ENCODE data around the gene PPP2R2C. TPM values are rescaled to one million over a fixed set of nuclear protein-coding genes. Genes with fewer than 3 reads are reported as not detected.

The PPP2R2C gene
- total and polyA plus RNA-seq, 10 of the 15 experiments (the other 5 are each of a cell fraction or from before 2014, with no cell fraction given) = 0.13 to 0.15 TPM; not detected in 8

- H3K9me3 ChIP-seq (replicated peaks; ENCODE audit: control insufficient read depth, insufficient read depth, low read length) = no peaks in the 10 kb centered on the region
- no peak overlapping the region for H3K27ac ChIP-seq (ENCODE audit: control insufficient read depth, insufficient read depth)
- no peak overlapping the region for H3K4me3 ChIP-seq
- no peak overlapping the region for H2AFZ ChIP-seq (ENCODE audit: control insufficient read depth, low read depth, low read length)
- peaks cover 0 to 5% of the 10 kb centered on the region in 2 experiments; a peak in 3 of 4 replicates for H3K27me3 ChIP-seq (replicated peaks in 1 of 2; ENCODE audit: control insufficient read depth in 2 of 2, insufficient read depth in 2 of 2, low read length in 1 of 2)
- no peaks in the 10 kb centered on the region for H3K79me2 ChIP-seq (ENCODE audit: control insufficient read depth, insufficient read depth, low read length)
- TF ChIP-seq DPF2 (IDR thresholded peaks at IDR 0.05) (no peak), RELB (IDR thresholded peaks at IDR 0.05; ENCODE audit: low read depth) (no peak), MYB (IDR thresholded peaks at IDR 0.05; ENCODE audit: borderline replicate concordance, low read depth, low read length) (no peak), EP300 (IDR thresholded peaks at IDR 0.05; ENCODE audit: borderline replicate concordance in 1 of 2, control insufficient read depth in 1 of 2, low read depth in 2 of 2, low read length in 2 of 2) (no peak), ZBED1 (IDR thresholded peaks at IDR 0.05; ENCODE audit: borderline replicate concordance) (no peak), SMC3 (IDR thresholded peaks at IDR 0.05; ENCODE audit: borderline replicate concordance, low read length) (no peak), E4F1 (IDR thresholded peaks at IDR 0.05; ENCODE audit: borderline replicate concordance, partially characterized antibody) (no peak), ZNF622 (IDR thresholded peaks at IDR 0.05) (no peak), EED (IDR thresholded peaks at IDR 0.05; ENCODE audit: low read depth) (no peak), PBX3 (IDR thresholded peaks at IDR 0.05; ENCODE audit: insufficient replicate concordance, low read depth, low read length) (no peak), TARDBP (IDR thresholded peaks at IDR 0.05; ENCODE audit: borderline replicate concordance) (no peak), IKZF2 (IDR thresholded peaks at IDR 0.05) (no peak), HCFC1 (IDR thresholded peaks at IDR 0.05; ENCODE audit: low read length) (no peak), KDM1A (IDR thresholded peaks at IDR 0.05; ENCODE audit: borderline replicate concordance) (no peak), SKIL (IDR thresholded peaks at IDR 0.05; ENCODE audit: low read depth, poor library complexity, severe bottlenecking) (no peak), ZZZ3 (IDR thresholded peaks at IDR 0.05; ENCODE audit: control insufficient read depth, insufficient read length, low read depth) (no peak), PAX8 (IDR thresholded peaks at IDR 0.05) (no peak), CREM (IDR thresholded peaks at IDR 0.05; ENCODE audit: low read depth) (no peak)
- no peaks in the 10 kb centered on the region for H3K36me3 ChIP-seq (ENCODE audit: control insufficient read depth in 2 of 2, insufficient read depth in 2 of 2, low read length in 1 of 2)
- BruUV-seq (replicated peaks) = no TSS peak
- CTCF ChIA-PET = no interaction called here
- H3K4me2 ChIP-seq (ENCODE audit: control insufficient read depth, insufficient read depth) = no peak overlapping the region
- RAD21 ChIA-PET (ENCODE audit: unreplicated experiment) = no interaction called here
- SMC1A ChIA-PET (ENCODE audit: uncharacterized antibody, unreplicated experiment) = no interaction called here
- H3K4me1 ChIP-seq (ENCODE audit: control insufficient read depth, insufficient read depth, low read length) = no peaks in the 10 kb centered on the region
- ATAC-seq (no peak), FAIRE-seq (no peak), DNase-seq (ENCODE audit: low read depth, low spot score) (no peak)
- no peak overlapping the region for H3K9ac ChIP-seq (ENCODE audit: control insufficient read depth, insufficient read depth, low read length)
- WGBS (ENCODE audit: insufficient coverage, insufficient replicate concordance, low lambda C conversion rate, missing lambda C conversion rate) = 9% methylated on average over 14 of the region's 14 CpGs
- POLR2A ChIA-PET = interaction anchor here (0.6 kb wide), 1 partner anchor 21 kb away, joined by 5 read pairs; no protein-coding TSS in a partner anchor
- intact Hi-C loops (cut with micrococcal nuclease; ENCODE audit: unreplicated experiment) = no loop called here
- H4K20me1 ChIP-seq (ENCODE audit: control insufficient read depth, insufficient read depth) = no peaks in the 10 kb centered on the region
- in situ Hi-C loops (cut with MboI) = no loop called here
These were observed 26.3 kb downstream of the PPP2R2C start for GRCh38 chr4:6446130-6446482.

All from GM12878 (cell line).